ENCODE results near the gene HHIPL2.
"Not testable (repeated sequence)": the region's sequence is repeated elsewhere in the genome, so short reads cannot be mapped to it uniquely, and the experiment has no call there.

Gene HHIPL2

DNA sequence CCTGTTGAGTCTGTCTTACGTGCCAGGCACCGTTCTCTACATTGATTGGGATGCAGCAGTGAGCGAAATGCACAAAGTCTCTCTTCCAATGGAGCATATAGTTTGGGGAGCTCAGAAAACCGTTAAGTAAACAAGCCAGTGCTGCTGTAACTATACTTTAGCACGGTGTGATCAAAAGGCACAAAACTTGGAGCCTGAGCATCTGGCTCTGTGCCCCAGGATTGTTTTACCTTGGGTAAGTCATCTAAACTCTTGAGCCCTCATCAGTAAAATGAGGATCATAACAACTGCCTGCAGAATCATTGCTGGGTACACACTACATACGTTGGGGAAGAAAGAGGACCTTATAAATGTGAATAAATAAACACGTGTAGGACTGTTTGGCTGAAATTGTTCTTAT is 1.8 kb downstream of the HHIPL2 start:
- no peak overlapping the region for H3K27ac ChIP-seq
- no peak overlapping the region for H3K4me3 ChIP-seq

DNA sequence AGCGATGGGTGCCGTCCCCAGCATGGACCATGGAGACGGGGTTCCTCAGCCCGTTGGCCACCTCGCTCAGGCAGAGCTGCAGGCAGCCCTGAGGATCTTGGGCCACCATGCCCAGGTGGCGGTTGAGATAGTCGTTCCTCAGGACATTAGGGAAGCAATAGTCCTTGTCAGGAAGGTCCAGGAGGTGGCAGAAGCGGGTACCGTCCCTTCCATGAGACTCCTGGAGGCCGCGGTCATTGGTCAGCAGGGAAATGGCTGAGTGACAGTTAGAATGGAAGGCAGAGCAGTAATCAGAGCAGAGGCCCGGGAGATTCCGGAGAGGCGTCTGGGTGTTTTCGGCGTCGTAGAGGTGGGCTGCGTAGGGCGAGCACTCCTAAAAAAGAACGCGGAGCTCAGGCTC is 4.1 kb downstream of the HHIPL2 start:
- Histone ChIP-seq H3K4me3 (no peak overlapping the region), H3K27ac (no peak overlapping the region)

GRCh38 chr1:222540598-222540995 is 7.3 kb downstream of the HHIPL2 start:
- Histone ChIP-seq H3K4me3 (no peak overlapping the region), H3K27ac (no peak overlapping the region)

- no peak overlapping the region for H3K4me3 ChIP-seq
- no peak overlapping the region for H3K27ac ChIP-seq
These were observed 7.8 kb downstream of the HHIPL2 start for GRCh38 chr1:222539951-222540597.

DNA sequence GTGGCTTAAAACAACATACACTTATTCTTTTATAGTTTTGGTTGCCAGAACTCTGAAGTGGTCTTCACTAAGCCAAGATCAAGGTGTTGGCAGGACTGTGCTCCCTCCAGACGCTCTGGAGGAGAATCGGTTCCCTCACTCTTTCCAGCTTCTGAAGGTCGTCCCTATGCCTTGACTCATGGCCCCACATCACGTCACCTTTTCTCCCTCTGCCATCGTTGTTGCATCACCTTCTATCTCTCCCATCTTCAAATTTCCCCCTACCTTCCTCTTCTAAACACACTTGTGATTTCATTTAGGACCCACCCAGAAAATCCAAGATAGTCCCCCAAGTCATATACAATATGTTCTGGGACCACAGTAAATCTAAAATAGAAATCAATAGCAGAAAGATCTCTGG is 12.4 kb downstream of the HHIPL2 start:
- no peak overlapping the region for H3K27ac ChIP-seq

DNA sequence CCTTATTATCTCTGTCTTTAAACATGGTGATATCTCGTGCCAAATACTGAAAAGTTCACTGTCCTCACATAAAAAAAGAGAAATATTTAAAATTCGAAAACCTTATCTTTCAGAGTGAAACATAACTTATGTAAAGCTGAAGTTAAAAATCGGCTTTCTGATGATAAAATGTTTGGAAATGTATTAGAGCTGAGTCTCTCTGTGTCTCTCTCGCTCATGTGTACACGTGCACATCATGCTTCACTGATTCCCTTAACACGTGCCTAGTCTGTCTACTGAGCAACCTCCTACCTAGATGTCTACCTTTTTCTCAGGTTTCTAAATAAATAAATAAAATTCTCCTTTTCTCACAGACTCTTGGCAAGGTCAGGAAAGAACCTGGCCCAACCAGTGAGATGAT is 17.1 kb downstream of the HHIPL2 start:
- Histone ChIP-seq H3K4me3 (no peak overlapping the region), H3K27ac (no peak overlapping the region)

More for the DNA sequence above, 12.4 kb downstream of the HHIPL2 start:
- H3K4me3 ChIP-seq: no peak overlapping the region

DNA sequence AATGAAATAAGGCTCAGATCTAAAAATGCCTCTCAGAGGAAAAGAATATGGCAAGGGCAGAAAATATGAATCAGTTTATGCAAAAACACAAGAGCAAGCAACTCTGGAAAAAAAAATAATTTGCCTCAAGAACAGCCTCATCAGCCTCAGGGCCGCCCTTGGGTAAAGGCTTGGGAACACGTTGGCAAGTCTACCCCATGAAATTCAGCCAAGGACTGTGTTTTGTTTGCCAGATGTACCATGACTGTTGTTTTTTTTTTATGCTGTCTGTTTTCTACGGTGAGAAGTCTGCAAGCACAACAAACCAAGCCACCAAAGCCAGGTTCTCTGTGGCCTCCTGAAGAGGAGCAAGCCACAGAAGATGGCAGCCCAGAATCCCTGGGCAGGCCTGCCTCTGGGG is 18.0 kb downstream of the HHIPL2 start:
- H3K27ac ChIP-seq: no peak overlapping the region
- H3K4me3 ChIP-seq: no peak overlapping the region

DNA sequence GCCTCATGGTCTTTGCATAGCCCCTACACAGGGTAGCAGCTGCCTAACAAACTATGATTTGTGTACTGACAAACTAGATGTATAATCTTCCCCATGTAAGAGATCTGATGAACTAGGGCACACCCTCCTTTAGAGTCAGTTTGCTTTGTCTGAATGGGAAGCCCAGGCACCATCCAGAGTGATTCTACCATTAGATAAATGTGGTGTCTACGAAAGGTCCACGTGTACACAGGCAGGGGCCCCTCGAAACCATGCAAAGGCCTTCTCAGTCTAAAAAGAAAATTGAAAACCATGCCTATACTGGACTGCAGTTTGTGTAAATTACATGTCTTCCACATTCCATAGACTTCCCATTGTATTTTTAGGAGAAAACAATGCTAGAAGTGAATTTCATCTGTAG is 18.7 kb downstream of the HHIPL2 start:
- no peak overlapping the region for H3K4me3 ChIP-seq
- H3K27ac ChIP-seq: no peak overlapping the region

DNA sequence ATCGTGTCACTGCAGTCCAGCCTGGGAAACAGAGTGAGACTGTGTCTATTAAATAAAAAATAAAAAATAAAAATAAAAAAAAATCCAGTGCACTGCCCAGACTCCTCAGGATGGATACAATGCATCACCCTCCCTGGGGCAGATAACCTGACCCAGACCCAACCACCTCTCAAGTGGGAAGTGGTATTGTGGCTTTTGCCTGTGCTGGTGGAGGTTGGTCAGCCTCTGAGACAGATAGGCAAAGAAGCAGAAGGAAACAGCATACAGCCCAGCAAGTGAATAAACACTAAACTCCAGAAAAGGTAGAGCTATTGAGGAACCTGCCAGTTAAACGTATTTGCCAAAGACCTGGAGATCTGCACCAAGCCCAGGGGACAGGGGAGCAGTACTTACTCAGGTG is 22.0 kb downstream of the HHIPL2 start:
- H3K27ac ChIP-seq: no peak overlapping the region
- no peak overlapping the region for H3K4me3 ChIP-seq

DNA sequence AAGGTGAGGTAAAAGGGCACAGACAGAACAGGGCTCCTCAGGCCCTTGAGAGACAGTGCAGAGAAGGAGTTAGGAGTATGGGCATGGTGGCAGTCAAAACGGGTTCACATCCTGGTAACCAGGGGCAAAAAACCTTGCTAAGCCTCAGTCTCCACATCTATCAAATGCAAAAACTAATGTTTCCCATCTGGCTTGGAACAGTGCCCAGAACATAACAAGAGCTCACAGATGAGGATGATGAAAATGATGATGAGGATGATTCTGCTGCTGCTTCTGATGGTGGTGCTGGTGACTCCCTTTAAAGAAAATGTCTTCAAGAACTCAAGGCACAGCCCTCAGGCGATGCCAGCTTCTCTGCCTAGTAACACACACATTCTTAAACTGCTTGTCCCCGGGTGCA is 24.1 kb downstream of the HHIPL2 start:
- Histone ChIP-seq H3K4me3 (no peak overlapping the region), H3K27ac (no peak overlapping the region)

GRCh38 chr1:222522105-222522915 is 25.6 kb downstream of the HHIPL2 start:
- Histone ChIP-seq H3K27ac (no peak overlapping the region), H3K4me3 (no peak overlapping the region)

- Histone ChIP-seq H3K27ac (no peak overlapping the region), H3K4me3 (no peak overlapping the region)
These were observed 26.4 kb downstream of the HHIPL2 start for GRCh38 chr1:222521299-222522104.

DNA sequence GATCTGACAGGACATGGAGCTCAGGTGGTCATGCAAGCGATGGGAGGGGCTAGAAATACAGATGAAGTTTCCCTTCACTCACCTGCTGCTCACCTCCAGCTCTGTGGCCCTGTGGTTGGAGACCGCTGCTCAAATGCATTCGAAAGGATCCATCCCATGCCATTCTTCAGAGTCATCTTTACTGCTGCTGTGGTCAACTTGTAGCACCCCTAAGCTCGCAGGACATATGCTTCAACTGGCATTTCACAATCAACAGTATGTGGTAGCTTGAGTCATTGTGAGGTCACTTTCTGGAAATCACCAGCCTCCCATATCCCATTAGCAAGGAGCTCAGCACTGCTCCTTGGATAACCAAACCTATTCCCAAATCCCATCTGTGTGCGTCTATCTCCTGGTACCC is 58.4 kb downstream of the HHIPL2 start:
- H3K4me3 ChIP-seq, H3K27ac ChIP-seq: not testable (repeated sequence)

- H3K27ac ChIP-seq, H3K4me3 ChIP-seq: not testable (repeated sequence)
These were observed 60.1 kb downstream of the HHIPL2 start for GRCh38 chr1:222487774-222488173.

DNA sequence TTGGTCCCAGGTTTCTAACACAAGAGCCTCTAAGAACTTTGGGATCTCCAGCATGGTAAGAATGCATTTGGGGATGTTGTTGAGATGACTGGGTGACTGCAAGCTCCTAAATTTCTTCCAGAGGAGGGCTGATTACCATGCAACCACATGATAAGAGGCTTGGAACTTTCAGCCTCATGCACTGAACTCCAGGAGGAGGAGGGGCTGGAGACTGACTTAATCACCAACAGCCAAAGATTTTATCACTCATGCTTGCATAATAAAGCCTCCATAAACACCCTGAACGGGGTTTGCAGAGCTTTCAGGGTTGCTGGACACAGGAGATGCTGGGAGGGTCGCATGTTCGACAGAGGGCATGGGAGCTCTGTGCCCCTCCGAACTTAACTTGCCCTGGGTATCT is 63.9 kb downstream of the HHIPL2 start:
- not testable (repeated sequence) for H3K4me3 ChIP-seq, H3K27ac ChIP-seq

- H3K27ac ChIP-seq: not testable (repeated sequence)
These were observed 68.3 kb downstream of the HHIPL2 start for GRCh38 chr1:222479567-222479966.

DNA sequence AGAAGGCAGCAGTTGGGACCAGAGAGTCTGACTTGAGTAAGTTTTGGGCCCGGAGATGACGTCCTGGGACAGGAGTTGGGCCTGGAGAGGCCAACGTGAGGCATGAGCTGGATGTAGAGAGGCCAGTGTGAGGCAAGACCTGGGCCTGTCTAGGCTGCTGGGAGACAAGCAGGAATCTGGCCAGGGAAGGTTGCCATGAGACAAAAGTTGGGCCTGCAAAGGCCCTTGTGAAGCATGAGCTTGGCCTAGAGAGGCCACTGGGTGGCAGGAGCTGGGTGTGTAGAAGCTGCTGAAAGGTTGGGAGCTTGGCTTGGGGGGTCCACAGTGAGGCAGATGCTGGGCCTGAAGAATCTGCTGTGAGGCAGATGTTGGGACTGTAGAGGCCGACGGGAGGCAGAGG is 71.5 kb downstream of the HHIPL2 start:
- not testable (repeated sequence) for H3K27ac ChIP-seq

More at GRCh38 chr1:222479567-222479966, 68.3 kb downstream of the HHIPL2 start:
- H3K4me3 ChIP-seq: not testable (repeated sequence)

DNA sequence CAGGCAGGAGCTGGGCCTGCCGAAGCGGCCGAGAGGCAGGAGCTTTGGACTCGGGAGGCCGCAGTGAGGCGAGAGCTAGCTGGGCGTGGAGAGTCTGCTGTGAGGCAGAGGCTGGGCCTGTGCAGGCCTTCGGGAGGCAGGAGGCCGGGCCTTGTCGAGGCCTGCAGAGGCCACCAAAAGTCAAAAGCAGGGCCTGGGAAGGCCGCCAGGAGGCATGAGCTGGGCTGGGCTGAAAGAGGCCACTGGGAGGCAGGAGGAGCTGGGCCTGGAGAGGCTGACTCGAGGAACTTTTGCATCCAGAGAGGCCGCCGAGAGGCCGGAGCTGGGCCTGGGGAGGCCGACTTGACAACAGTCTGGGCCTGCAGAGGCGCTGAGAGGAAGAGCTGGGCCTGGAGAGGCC is 74.2 kb downstream of the HHIPL2 start:
- H3K4me3 ChIP-seq, H3K27ac ChIP-seq: not testable (repeated sequence)

More for the DNA sequence above, 71.5 kb downstream of the HHIPL2 start:
- not testable (repeated sequence) for H3K4me3 ChIP-seq

- H3K27ac ChIP-seq, H3K4me3 ChIP-seq: not testable (repeated sequence)
These were observed 74.9 kb downstream of the HHIPL2 start for GRCh38 chr1:222472776-222473540.
